Measurements from ENCODE around the gene KRTAP4-8.

DNA sequence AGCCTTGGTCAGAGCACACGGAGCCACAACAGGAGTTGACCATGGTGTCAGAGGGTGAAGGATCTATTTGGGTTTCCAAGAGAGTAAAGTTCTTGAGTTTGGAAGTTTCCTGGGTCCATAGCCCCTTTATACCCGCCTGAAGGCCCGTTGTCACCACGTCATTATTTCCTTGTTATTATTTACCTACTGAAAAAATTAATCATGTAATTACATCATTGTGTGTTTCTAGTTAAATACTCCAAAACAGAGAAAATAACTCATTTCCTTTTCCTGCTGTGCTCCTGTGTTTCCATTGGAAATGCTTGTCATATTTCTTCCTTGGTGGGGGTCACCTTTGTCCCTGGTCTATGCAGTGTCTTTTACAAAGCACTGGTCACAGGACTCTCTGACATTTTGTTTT lies at the start of gene KRTAP4-8:
- TF ChIP-seq, protein P1, sequence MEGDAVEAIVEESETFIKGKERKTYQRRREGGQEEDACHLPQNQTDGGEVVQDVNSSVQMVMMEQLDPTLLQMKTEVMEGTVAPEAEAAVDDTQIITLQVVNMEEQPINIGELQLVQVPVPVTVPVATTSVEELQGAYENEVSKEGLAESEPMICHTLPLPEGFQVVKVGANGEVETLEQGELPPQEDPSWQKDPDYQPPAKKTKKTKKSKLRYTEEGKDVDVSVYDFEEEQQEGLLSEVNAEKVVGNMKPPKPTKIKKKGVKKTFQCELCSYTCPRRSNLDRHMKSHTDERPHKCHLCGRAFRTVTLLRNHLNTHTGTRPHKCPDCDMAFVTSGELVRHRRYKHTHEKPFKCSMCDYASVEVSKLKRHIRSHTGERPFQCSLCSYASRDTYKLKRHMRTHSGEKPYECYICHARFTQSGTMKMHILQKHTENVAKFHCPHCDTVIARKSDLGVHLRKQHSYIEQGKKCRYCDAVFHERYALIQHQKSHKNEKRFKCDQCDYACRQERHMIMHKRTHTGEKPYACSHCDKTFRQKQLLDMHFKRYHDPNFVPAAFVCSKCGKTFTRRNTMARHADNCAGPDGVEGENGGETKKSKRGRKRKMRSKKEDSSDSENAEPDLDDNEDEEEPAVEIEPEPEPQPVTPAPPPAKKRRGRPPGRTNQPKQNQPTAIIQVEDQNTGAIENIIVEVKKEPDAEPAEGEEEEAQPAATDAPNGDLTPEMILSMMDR (IDR thresholded peaks at IDR 0.05): no peak
- TF ChIP-seq POLR2A (IDR thresholded peaks at IDR 0.05): no peak

All from uterus (tissue), 2 donors.